ENCODE data around the gene RPUSD2.

DNA sequence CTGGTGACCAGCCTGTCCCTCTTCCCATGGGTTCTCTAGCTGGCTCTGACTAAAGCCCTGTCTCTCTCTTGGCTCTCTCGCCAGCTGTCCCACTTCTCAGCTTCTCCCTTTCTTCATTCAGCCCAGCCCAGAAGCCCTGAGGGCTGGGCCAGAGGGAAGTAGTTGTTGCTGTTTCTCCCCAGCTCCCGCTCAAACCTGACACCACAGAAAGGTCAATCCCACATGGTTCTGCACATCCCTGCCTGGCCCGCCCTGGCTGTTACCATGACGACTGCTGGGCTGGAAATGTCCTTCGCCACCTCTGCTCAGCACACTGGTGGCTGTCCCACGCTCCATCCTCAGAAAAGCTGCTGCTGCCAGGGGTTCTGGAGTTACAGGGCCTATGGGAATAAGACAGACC is 30.1 kb upstream of the RPUSD2 start:
- TF ChIP-seq POLR2A (IDR thresholded peaks at IDR 0.05), result no peak
- TF ChIP-seq, protein P1, sequence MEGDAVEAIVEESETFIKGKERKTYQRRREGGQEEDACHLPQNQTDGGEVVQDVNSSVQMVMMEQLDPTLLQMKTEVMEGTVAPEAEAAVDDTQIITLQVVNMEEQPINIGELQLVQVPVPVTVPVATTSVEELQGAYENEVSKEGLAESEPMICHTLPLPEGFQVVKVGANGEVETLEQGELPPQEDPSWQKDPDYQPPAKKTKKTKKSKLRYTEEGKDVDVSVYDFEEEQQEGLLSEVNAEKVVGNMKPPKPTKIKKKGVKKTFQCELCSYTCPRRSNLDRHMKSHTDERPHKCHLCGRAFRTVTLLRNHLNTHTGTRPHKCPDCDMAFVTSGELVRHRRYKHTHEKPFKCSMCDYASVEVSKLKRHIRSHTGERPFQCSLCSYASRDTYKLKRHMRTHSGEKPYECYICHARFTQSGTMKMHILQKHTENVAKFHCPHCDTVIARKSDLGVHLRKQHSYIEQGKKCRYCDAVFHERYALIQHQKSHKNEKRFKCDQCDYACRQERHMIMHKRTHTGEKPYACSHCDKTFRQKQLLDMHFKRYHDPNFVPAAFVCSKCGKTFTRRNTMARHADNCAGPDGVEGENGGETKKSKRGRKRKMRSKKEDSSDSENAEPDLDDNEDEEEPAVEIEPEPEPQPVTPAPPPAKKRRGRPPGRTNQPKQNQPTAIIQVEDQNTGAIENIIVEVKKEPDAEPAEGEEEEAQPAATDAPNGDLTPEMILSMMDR (IDR thresholded peaks at IDR 0.05), result no peak

All from body of pancreas (tissue), 4 donors.